Peyer's patch (tissue), 4 donors: Measurements from ENCODE around the gene COL23A1.

Experiments used
- POLR2A ChIP-seq, 2 donors: fragments of 450-650 bp; IDR thresholded peaks; one replicate each; pipeline ENCODE4 v1.5.1; 2017; ENCODE audit warnings: antibody characterized with exemption in 2 of 2, mild to moderate bottlenecking in 2 of 2, moderate library complexity in 2 of 2
- TF ChIP-seq, protein P1 (sequence below), 6 experiments: fragments of 450-650 bp in 4 of 6; fragments of 200-600 bp in 2 of 6; sonication (generic) in 1 of 6; IDR thresholded peaks; one replicate each; pipeline ENCODE4 v1.5.1; 2017 to 2019; ENCODE audit warnings: antibody characterized with exemption in 6 of 6, mild to moderate bottlenecking in 3 of 6, moderate library complexity in 1 of 6

DNA sequence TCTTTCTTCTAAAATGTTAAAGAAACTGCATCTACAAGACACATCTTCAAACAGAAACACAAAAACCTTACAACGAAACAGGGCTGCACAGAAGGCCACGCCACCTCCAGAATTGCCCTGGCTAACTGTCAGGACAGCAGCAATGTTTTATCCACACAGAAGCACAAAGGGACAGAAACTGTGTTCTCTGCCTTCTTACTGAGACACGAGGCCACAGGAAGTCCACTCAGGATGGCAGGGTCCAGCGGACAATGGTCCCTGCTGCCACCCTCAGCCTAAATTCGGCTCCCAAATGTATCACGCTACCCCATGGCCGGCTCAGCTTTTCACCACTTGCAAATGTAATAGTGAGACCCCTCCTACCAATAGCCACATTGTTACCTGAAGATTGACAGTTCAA, 197.8 kb downstream of the COL23A1 start:
- TF ChIP-seq, protein P1, sequence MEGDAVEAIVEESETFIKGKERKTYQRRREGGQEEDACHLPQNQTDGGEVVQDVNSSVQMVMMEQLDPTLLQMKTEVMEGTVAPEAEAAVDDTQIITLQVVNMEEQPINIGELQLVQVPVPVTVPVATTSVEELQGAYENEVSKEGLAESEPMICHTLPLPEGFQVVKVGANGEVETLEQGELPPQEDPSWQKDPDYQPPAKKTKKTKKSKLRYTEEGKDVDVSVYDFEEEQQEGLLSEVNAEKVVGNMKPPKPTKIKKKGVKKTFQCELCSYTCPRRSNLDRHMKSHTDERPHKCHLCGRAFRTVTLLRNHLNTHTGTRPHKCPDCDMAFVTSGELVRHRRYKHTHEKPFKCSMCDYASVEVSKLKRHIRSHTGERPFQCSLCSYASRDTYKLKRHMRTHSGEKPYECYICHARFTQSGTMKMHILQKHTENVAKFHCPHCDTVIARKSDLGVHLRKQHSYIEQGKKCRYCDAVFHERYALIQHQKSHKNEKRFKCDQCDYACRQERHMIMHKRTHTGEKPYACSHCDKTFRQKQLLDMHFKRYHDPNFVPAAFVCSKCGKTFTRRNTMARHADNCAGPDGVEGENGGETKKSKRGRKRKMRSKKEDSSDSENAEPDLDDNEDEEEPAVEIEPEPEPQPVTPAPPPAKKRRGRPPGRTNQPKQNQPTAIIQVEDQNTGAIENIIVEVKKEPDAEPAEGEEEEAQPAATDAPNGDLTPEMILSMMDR (IDR thresholded peaks at IDR 0.05): no peak
- no peak for TF ChIP-seq POLR2A (IDR thresholded peaks at IDR 0.05)
